Measurements from ENCODE around the gene TSN.

TSN gene

GRCh38 chr2:121776361-121776760 lies 20.9 kb downstream of the TSN start:
- POLR2A ChIA-PET, result no interaction called here
- no peak overlapping the region for H3K4me3 ChIP-seq (ENCODE audit: low read depth, low read length)
- TF ChIP-seq CTCF (IDR thresholded peaks at IDR 0.05; ENCODE audit: insufficient read depth, low read length, missing control alignments), result no peak
- CTCF ChIA-PET, result no interaction called here
- no peak for DNase-seq (ENCODE audit: low read depth, low spot score)

- H3K4me3 ChIP-seq (ENCODE audit: low read depth, low read length), result no peak overlapping the region
- TF ChIP-seq CTCF (IDR thresholded peaks at IDR 0.05; ENCODE audit: insufficient read depth, low read length, missing control alignments), result no peak
- ChIA-PET CTCF (no interaction called here), POLR2A (no interaction called here)
- DNase-seq (ENCODE audit: low read depth, low spot score), result no peak
These were observed 21.6 kb downstream of the TSN start for GRCh38 chr2:121776885-121777698.

GRCh38 chr2:121777699-121778058 lies 22.2 kb downstream of the TSN start:
- CTCF ChIA-PET, result no interaction called here
- POLR2A ChIA-PET, result no interaction called here
- DNase-seq (ENCODE audit: low read depth, low spot score), result no peak
- TF ChIP-seq CTCF (IDR thresholded peaks at IDR 0.05; ENCODE audit: insufficient read depth, low read length, missing control alignments), result no peak
- no peak overlapping the region for H3K4me3 ChIP-seq (ENCODE audit: low read depth, low read length)

GRCh38 chr2:121778741-121779487 lies 23.5 kb downstream of the TSN start:
- no peak overlapping the region for H3K4me3 ChIP-seq (ENCODE audit: low read depth, low read length)
- no peak for TF ChIP-seq CTCF (IDR thresholded peaks at IDR 0.05; ENCODE audit: insufficient read depth, low read length, missing control alignments)
- DNase-seq (ENCODE audit: low read depth, low spot score), result no peak
- ChIA-PET CTCF (interaction anchor here (0.9 kb wide), 1 partner anchor 32 kb away, joined by 3 read pairs; no protein-coding TSS in a partner anchor), POLR2A (interaction anchor here (0.6 kb wide), 1 partner anchor 311 kb away, joined by 3 read pairs; no protein-coding TSS in a partner anchor)

GRCh38 chr2:121783180-121783579 lies 27.7 kb downstream of the TSN start:
- DNase-seq (ENCODE audit: low read depth, low spot score), result no peak
- CTCF ChIA-PET, result no interaction called here
- POLR2A ChIA-PET, result no interaction called here
- TF ChIP-seq CTCF (IDR thresholded peaks at IDR 0.05; ENCODE audit: insufficient read depth, low read length, missing control alignments), result no peak
- H3K4me3 ChIP-seq (ENCODE audit: low read depth, low read length), result no peak overlapping the region

GRCh38 chr2:121788685-121789084 lies 33.2 kb downstream of the TSN start:
- H3K4me3 ChIP-seq (ENCODE audit: low read depth, low read length), result no peak overlapping the region
- CTCF ChIA-PET, result no interaction called here
- no peak for DNase-seq (ENCODE audit: low read depth, low spot score)
- POLR2A ChIA-PET, result no interaction called here
- TF ChIP-seq CTCF (IDR thresholded peaks at IDR 0.05; ENCODE audit: insufficient read depth, low read length, missing control alignments), result no peak
